NCI-H510A treated with DMSO at 0.1 percent for 48 hours (cell line): ENCODE results near the gene SSU72.
"Not testable (repeated sequence)": the region's sequence is repeated elsewhere in the genome, so short reads cannot be mapped to it uniquely, and the experiment has no call there.

Source experiments
- DNase-seq: peaks from one replicate; lab custom pipeline; 2025; lab: John Stamatoyannopoulos, UW

SSU72 gene

DNA sequence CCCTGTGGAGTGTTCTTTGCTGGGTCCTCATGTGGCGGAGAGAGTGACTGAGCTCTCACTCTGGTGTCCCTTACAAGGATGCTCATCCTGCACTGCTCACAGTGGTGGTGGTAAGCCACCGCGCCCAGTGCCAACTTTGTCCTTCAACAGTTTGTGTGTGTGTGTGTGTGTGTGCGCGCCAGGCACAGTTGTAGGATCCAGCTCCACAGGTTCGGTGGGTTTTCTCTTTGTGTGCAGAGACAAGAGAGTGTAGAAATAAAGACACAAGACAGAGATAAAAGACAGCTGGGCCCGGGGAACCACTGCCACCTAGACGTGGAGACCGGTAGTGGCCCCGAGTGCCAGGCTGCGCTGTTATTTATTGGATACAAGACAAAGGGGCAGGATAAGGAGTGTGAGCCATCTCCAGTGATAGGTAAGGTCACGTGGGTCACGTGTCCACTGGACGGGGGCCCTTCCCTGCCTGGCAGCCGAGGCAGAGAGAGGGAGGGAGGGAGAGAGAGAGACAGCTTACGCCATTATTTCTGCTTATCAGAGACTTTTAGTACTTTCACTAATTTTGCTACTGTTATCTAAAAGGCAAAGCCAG, 69.8 kb downstream of the SSU72 start:
- DNase-seq, result peak; percentile 99

DNA sequence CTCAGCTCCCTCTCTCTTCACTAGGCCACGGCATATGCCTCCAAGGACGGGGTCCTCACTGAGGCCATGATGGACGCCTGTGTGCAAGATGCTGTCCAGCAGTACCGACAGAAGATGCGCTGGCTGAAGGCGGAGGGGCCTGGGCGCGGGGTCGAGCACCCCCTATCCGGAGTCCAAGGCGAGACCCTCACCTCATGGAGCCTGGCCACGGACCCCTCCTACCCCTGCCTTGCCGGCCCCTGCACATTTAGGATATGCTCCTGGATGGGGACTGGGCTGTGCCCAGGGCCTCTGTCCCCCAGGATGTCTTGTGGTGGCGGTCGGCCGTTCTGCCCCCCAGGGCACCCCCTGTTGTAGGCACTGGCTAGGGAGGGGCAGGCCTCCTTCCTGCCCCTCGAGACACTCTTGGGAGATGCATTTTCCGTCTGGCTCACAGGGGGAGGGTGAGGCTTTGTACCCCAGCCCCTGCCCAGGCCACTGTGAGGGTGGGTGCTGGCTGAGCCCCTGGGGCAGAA, 79.1 kb downstream of the SSU72 start:
- DNase-seq, result not testable (repeated sequence)

DNA sequence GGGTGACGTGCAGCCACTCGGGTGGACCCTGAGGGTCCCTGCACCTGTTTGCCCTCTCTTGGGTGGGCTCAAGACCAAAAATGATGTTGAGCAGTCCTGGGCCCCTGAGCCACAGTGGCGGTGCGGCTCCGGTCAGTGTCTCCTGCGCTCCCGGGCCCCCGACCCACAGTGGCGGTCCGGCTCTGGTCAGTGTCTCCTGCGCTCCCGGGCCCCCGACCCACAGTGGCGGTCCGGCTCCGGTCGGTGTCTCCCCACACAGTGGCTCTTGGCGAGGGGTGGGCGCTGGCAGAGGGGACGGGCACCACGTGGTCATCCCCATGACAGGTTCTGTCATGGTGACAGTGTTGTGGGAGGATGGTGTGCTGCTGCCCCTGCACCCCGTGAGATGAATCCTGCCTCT, 80.4 kb downstream of the SSU72 start:
- not testable (repeated sequence) for DNase-seq
